ENCODE measurements around the gene CD82. TPM values are rescaled to one million over a fixed set of nuclear protein-coding genes. Genes with fewer than 3 reads are reported as not detected.

Gene CD82
- polyA plus RNA-seq, 1 donor from 2014 or later = 0.84 TPM

- H3K27me3 ChIP-seq (ENCODE audit: insufficient read depth, low read depth, low read length) = no peaks in the 10 kb centered on the region
- no peaks in the 10 kb centered on the region for H3K36me3 ChIP-seq (ENCODE audit: insufficient read depth, low read length)
- no peak overlapping the region for H3K9ac ChIP-seq (ENCODE audit: low read length)
- H3K27ac ChIP-seq (ENCODE audit: low read length) = no peak overlapping the region
- no peak overlapping the region for H3K4me2 ChIP-seq (ENCODE audit: low read length)
- no peaks in the 10 kb centered on the region for H3K9me2 ChIP-seq (ENCODE audit: insufficient read depth, low read length)
- H3K79me2 ChIP-seq (replicated peaks; ENCODE audit: insufficient read depth, low read length) = no peaks in the 10 kb centered on the region
- no peaks in the 10 kb centered on the region for H3K9me3 ChIP-seq (ENCODE audit: low read length)
- TF ChIP-seq REST (IDR thresholded peaks at IDR 0.05; ENCODE audit: borderline replicate concordance) = no peak
- no peak for TF ChIP-seq TAF1 (IDR thresholded peaks at IDR 0.05; ENCODE audit: low read depth)
- TF ChIP-seq MXI1 (conservative IDR thresholded peaks at IDR 0.05; ENCODE audit: poor library complexity, severe bottlenecking) = no peak
- no peak for TF ChIP-seq POLR2AphosphoS5 (IDR thresholded peaks at IDR 0.05)
- TF ChIP-seq RAD21 (conservative IDR thresholded peaks at IDR 0.05) = no peak
- H3F3A ChIP-seq (ENCODE audit: insufficient read depth, low read length, poor library complexity, severe bottlenecking) = no peaks in the 10 kb centered on the region
- no peak overlapping the region for H2AFZ ChIP-seq (ENCODE audit: low read depth, low read length)
- H3K4me3 ChIP-seq (ENCODE audit: low read length) = no peak overlapping the region
- no peaks in the 10 kb centered on the region for H4K20me1 ChIP-seq (ENCODE audit: insufficient read depth)
Observed at GRCh38 chr11:44605965-44606364, 40.5 kb downstream of the CD82 start.

- Histone ChIP-seq H3K4me2 (ENCODE audit: low read length) (no peak overlapping the region), H3K79me2 (replicated peaks; ENCODE audit: insufficient read depth, low read length) (no peaks in the 10 kb centered on the region), H3K4me3 (ENCODE audit: low read length) (no peak overlapping the region), H3K9me3 (ENCODE audit: low read length) (no peaks in the 10 kb centered on the region), H3K36me3 (ENCODE audit: insufficient read depth, low read length) (no peaks in the 10 kb centered on the region), H3K9me2 (ENCODE audit: insufficient read depth, low read length) (no peaks in the 10 kb centered on the region), H3K27me3 (ENCODE audit: insufficient read depth, low read depth, low read length) (no peaks in the 10 kb centered on the region), H2AFZ (ENCODE audit: low read depth, low read length) (no peak overlapping the region), H4K20me1 (ENCODE audit: insufficient read depth) (no peaks in the 10 kb centered on the region), H3K9ac (ENCODE audit: low read length) (no peak overlapping the region), H3F3A (ENCODE audit: insufficient read depth, low read length, poor library complexity, severe bottlenecking) (no peaks in the 10 kb centered on the region), H3K27ac (ENCODE audit: low read length) (no peak overlapping the region)
- no peak for TF ChIP-seq TAF1 (IDR thresholded peaks at IDR 0.05; ENCODE audit: low read depth)
- TF ChIP-seq POLR2AphosphoS5 (IDR thresholded peaks at IDR 0.05) = no peak
- TF ChIP-seq MXI1 (conservative IDR thresholded peaks at IDR 0.05; ENCODE audit: poor library complexity, severe bottlenecking) = no peak
- no peak for TF ChIP-seq SMC3 (conservative IDR thresholded peaks at IDR 0.05; ENCODE audit: poor library complexity)
- TF ChIP-seq RAD21 (conservative IDR thresholded peaks at IDR 0.05) = no peak
- no peak for TF ChIP-seq CTCF (IDR thresholded peaks at IDR 0.05; ENCODE audit: poor library complexity, severe bottlenecking)
- TF ChIP-seq EZH2 (IDR thresholded peaks at IDR 0.05; ENCODE audit: borderline replicate concordance, insufficient read depth, low read length, poor library complexity, severe bottlenecking) = no peak
Observed at GRCh38 chr11:44606472-44606871, 41.0 kb downstream of the CD82 start.

- H3K9ac ChIP-seq (ENCODE audit: low read length) = no peak overlapping the region
- H3K27ac ChIP-seq (ENCODE audit: low read length) = no peak overlapping the region
- no peaks in the 10 kb centered on the region for H3K9me3 ChIP-seq (ENCODE audit: low read length)
- H3K79me2 ChIP-seq (replicated peaks; ENCODE audit: insufficient read depth, low read length) = no peaks in the 10 kb centered on the region
- H3K36me3 ChIP-seq (ENCODE audit: insufficient read depth, low read length) = no peaks in the 10 kb centered on the region
- TF ChIP-seq SMC3 (conservative IDR thresholded peaks at IDR 0.05; ENCODE audit: poor library complexity) (no peak), EZH2 (IDR thresholded peaks at IDR 0.05; ENCODE audit: borderline replicate concordance, insufficient read depth, low read length, poor library complexity, severe bottlenecking) (no peak)
- no peak overlapping the region for H2AFZ ChIP-seq (ENCODE audit: low read depth, low read length)
- no peaks in the 10 kb centered on the region for H4K20me1 ChIP-seq (ENCODE audit: insufficient read depth)
- H3K4me2 ChIP-seq (ENCODE audit: low read length) = no peak overlapping the region
- no peaks in the 10 kb centered on the region for H3K9me2 ChIP-seq (ENCODE audit: insufficient read depth, low read length)
- H3F3A ChIP-seq (ENCODE audit: insufficient read depth, low read length, poor library complexity, severe bottlenecking) = no peaks in the 10 kb centered on the region
- H3K4me3 ChIP-seq (ENCODE audit: low read length) = no peak overlapping the region
- H3K27me3 ChIP-seq (ENCODE audit: insufficient read depth, low read depth, low read length) = no peaks in the 10 kb centered on the region
Observed at GRCh38 chr11:44607319-44607962, 42.0 kb downstream of the CD82 start.

Data from neural cell (in vitro differentiated cells).